Peyer's patch (tissue), 4 donors: ENCODE data around the gene GPC3. TPM values are rescaled to one million over a fixed set of nuclear protein-coding genes. Genes with fewer than 3 reads are reported as not detected.
"Not testable (repeated sequence)": the region's sequence is repeated elsewhere in the genome, so short reads cannot be mapped to it uniquely, and the experiment has no call there.

Experiments used
- DNase-seq, 3 donors: peaks; one replicate each; pipeline ENCODE4 v3.0.0-alpha.2; 2017 to 2019
- H3K27ac ChIP-seq, 4 donors: fragments of 200-600 bp; sonication (generic); one replicate each; pipeline ENCODE4 v1.5.1; 2016 to 2019
- H3K27me3 ChIP-seq, 2 donors: fragments of 200-600 bp; sonication (generic); one replicate each; pipeline ENCODE4 v1.5.1; 2019
- H3K36me3 ChIP-seq, 3 donors: fragments of 200-600 bp; sonication (generic); one replicate each; pipeline ENCODE4 v1.5.1; 2016 to 2019
- H3K4me1 ChIP-seq, 4 donors: fragments of 200-600 bp; sonication (generic); one replicate each; pipeline ENCODE4 v1.5.1; 2016 to 2019
- H3K4me3 ChIP-seq, 4 donors: fragments of 200-600 bp; sonication (generic); 1 replicate in 3 of 4; 2 replicates in 1 of 4; pipeline ENCODE4 v1.5.1; 2016 to 2019; ENCODE audit warnings: mild to moderate bottlenecking in 1 of 4
- H3K9me3 ChIP-seq, 4 donors: fragments of 200-600 bp; sonication (generic); one replicate each; pipeline ENCODE4 v1.5.1; 2016 to 2019; ENCODE audit warnings: mild to moderate bottlenecking in 1 of 4
- POLR2A ChIP-seq, 2 donors: fragments of 450-650 bp; IDR thresholded peaks; one replicate each; pipeline ENCODE4 v1.5.1; 2017; ENCODE audit warnings: antibody characterized with exemption in 2 of 2, mild to moderate bottlenecking in 2 of 2, moderate library complexity in 2 of 2
- total RNA-seq, 4 donors: library from RNA; depleted of rRNA; stranded (reverse); fragments of >200 nt; gene quantifications; one replicate each; pipeline ENCODE4 v1.1.0, GENCODE V29; 2016
- TF ChIP-seq, protein P1 (sequence below), 6 experiments: fragments of 450-650 bp in 4 of 6; fragments of 200-600 bp in 2 of 6; sonication (generic) in 1 of 6; IDR thresholded peaks; one replicate each; pipeline ENCODE4 v1.5.1; 2017 to 2019; ENCODE audit warnings: antibody characterized with exemption in 6 of 6, mild to moderate bottlenecking in 3 of 6, moderate library complexity in 1 of 6

The GPC3 gene
- total RNA-seq, 4 donors from 2014 or later = 1.1 to 7.2 (median 5.8) TPM

DNA sequence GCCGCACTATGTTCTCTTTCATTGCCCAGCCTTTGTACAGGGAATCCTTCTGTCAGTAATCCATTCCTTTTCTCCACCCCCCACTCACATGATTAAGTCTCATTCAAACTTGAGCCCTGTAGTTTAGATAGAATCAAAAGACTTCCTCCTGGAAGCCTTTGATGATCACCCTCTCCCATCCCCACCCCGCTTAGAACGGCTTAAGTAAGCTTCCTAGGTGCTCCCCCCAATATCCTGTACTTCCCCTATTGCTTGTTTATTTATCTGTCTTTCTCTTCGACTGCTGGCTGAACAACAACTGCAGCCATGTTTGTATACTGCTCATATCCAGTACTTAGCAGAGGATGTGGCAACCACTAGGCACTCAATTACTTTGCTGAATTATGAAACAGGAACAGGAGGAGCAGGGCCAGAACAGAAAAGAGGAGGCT lies 38.5 kb upstream of the GPC3 start:
- TF ChIP-seq, protein P1, sequence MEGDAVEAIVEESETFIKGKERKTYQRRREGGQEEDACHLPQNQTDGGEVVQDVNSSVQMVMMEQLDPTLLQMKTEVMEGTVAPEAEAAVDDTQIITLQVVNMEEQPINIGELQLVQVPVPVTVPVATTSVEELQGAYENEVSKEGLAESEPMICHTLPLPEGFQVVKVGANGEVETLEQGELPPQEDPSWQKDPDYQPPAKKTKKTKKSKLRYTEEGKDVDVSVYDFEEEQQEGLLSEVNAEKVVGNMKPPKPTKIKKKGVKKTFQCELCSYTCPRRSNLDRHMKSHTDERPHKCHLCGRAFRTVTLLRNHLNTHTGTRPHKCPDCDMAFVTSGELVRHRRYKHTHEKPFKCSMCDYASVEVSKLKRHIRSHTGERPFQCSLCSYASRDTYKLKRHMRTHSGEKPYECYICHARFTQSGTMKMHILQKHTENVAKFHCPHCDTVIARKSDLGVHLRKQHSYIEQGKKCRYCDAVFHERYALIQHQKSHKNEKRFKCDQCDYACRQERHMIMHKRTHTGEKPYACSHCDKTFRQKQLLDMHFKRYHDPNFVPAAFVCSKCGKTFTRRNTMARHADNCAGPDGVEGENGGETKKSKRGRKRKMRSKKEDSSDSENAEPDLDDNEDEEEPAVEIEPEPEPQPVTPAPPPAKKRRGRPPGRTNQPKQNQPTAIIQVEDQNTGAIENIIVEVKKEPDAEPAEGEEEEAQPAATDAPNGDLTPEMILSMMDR (IDR thresholded peaks at IDR 0.05) = no peak
- no peak for TF ChIP-seq POLR2A (IDR thresholded peaks at IDR 0.05)
- no peak for DNase-seq
- no peak overlapping the region for H3K4me3 ChIP-seq
- H3K27ac ChIP-seq = no peak overlapping the region
- H3K36me3 ChIP-seq = no peaks in the 10 kb centered on the region
- H3K4me1 ChIP-seq = no peaks in the 10 kb centered on the region
- no peaks in the 10 kb centered on the region for H3K27me3 ChIP-seq
- no peaks in the 10 kb centered on the region for H3K9me3 ChIP-seq

DNA sequence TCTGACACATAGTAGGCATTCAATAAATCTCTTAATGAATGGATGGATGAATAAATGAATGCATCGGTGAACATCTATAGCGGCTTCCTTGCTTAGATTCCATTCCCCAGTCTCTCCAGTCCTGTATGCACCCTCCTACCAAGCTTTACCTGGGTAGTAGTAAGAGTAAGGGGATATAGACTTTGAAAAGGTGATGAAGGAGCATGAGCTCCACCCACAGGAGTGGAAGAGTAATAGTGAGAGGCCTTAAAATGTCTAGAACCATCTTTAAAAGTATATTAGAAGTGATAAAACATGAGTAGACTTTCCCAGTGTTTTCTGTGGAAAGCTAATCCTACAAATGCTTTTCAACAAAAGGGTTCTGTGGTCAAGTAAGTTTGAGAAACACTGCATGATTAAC lies 35.5 kb upstream of the GPC3 start:
- Histone ChIP-seq H3K4me3 (no peak overlapping the region), H3K36me3 (no peaks in the 10 kb centered on the region), H3K9me3 (no peaks in the 10 kb centered on the region), H3K27me3 (no peaks in the 10 kb centered on the region), H3K27ac (no peak overlapping the region), H3K4me1 (no peaks in the 10 kb centered on the region)
- DNase-seq = no peak
- no peak for TF ChIP-seq POLR2A (IDR thresholded peaks at IDR 0.05)

DNA sequence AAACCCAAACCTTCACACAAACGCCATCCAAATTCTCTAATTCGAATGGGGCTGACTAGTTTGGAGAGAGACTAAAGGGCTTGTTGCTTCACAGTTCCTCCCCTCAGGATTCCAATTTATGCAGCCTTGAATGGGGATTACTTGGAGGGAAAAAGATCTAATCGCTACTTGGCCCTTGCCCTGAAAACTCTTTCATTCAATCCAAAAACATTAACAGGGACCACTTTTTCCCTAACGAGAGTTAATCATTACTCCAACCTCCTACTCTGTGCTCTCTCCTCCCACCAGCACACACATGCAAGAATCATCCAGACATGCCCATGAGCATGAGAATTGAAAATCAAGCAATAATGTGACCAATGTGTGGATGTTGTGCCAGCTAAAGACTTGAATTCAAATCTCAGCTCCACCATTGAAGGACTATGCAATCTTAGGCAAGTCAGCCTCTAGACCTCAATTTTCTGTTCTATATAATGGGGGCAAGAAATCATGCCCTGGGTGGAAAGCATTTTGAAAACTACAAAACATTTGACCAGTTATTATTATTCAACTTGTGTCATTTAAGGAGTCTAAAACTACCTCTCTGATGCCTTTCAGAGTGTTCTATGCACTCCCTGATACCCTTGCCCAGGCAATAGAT lies 34.3 kb upstream of the GPC3 start:
- Histone ChIP-seq H3K4me1 (no peaks in the 10 kb centered on the region), H3K27me3 (no peaks in the 10 kb centered on the region), H3K36me3 (no peaks in the 10 kb centered on the region), H3K4me3 (no peak overlapping the region), H3K27ac (no peak overlapping the region), H3K9me3 (no peaks in the 10 kb centered on the region)
- TF ChIP-seq, protein P1 (IDR thresholded peaks at IDR 0.05) = no peak
- no peak for TF ChIP-seq POLR2A (IDR thresholded peaks at IDR 0.05)
- DNase-seq = no peak

DNA sequence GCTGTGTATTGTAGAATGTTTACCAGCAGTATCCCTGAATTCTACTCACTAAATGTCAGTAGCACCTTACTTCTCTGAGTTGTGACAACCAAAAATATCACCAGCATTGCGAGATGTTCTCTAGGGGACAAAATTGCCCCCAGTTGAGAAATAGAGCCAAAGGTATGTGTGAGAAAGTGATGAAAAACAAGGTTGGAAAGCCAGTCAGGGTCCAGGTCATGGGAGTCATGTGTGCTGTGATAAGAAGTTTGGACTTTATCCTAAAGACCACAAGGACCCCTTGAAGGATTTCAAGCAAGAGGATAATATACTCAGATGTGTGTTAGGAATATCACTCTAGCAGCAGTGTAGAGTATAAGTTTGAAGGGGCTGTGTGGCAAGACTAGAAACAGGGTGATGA lies 30.9 kb upstream of the GPC3 start:
- not testable (repeated sequence) for H3K27me3 ChIP-seq, H3K36me3 ChIP-seq, H3K9me3 ChIP-seq, H3K27ac ChIP-seq, H3K4me1 ChIP-seq, H3K4me3 ChIP-seq, DNase-seq

DNA sequence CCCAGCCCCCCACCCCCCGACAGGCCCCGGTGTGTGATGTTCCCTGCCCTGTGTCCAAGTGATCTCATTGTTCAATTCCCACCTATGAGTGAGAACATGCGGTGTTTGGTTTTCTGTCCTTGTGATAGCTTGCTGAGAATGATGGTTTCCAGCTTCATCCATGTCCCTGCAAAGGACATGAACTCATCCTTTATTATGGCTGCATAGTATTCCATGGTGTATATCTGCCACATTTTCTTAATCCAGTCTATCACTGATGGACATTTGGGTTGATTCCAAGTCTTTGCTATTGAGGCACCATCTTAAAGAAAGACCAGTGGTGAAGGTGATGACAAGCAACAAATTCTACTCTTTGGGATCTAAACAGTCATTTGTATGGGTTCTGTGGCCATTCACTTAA lies 30.1 kb upstream of the GPC3 start:
- H3K4me3 ChIP-seq, H3K36me3 ChIP-seq, H3K9me3 ChIP-seq, H3K4me1 ChIP-seq, H3K27ac ChIP-seq, H3K27me3 ChIP-seq, DNase-seq: not testable (repeated sequence)

DNA sequence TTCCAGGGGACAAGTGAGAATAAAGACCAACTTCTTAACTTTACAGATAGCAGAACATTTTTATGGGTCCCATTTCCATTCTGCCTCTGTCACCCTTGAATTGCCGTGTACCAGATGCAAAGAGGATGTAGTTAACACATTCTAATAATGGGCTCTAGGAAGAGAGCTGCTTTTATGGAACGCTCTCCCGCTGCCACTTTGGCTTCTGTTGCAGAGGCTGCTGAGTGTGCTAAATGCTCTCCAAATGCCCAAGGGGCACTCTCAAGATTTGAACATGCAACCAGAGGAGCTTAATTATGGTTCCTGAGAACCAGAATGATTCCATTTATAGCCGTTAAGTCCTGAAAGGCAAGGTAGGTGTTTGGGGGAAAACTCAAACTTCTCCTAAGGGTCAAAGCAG lies 28.1 kb upstream of the GPC3 start:
- H3K27ac ChIP-seq = no peak overlapping the region
- H3K27me3 ChIP-seq = no peaks in the 10 kb centered on the region
- H3K9me3 ChIP-seq = no peaks in the 10 kb centered on the region
- no peaks in the 10 kb centered on the region for H3K36me3 ChIP-seq
- DNase-seq = no peak
- TF ChIP-seq POLR2A (IDR thresholded peaks at IDR 0.05) = no peak
- H3K4me1 ChIP-seq = no peaks in the 10 kb centered on the region
- H3K4me3 ChIP-seq = no peak overlapping the region

DNA sequence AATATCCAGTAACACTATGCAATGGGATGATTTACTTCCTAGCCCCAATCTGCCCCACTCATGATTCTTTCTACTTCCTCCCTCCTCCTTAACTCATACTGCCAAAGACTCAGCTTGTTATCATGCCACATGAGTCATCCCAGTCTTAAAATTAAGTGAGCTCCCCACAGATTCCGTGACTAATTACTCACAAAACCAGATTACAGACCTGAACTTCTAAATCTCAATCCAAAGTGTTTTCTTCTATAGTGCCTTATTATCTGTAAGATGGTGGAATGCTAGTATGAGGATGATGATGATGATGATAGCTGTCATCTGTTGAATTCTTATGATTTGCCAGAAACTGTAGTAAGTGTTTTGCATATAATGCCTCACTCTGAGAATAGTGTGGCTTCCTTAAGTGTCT lies 27.7 kb upstream of the GPC3 start:
- no peaks in the 10 kb centered on the region for H3K9me3 ChIP-seq
- no peaks in the 10 kb centered on the region for H3K36me3 ChIP-seq
- H3K4me3 ChIP-seq = no peak overlapping the region
- no peak for DNase-seq
- H3K27me3 ChIP-seq = no peaks in the 10 kb centered on the region
- no peak for TF ChIP-seq POLR2A (IDR thresholded peaks at IDR 0.05)
- TF ChIP-seq, protein P1 (IDR thresholded peaks at IDR 0.05) = no peak
- H3K27ac ChIP-seq = no peak overlapping the region
- no peaks in the 10 kb centered on the region for H3K4me1 ChIP-seq

DNA sequence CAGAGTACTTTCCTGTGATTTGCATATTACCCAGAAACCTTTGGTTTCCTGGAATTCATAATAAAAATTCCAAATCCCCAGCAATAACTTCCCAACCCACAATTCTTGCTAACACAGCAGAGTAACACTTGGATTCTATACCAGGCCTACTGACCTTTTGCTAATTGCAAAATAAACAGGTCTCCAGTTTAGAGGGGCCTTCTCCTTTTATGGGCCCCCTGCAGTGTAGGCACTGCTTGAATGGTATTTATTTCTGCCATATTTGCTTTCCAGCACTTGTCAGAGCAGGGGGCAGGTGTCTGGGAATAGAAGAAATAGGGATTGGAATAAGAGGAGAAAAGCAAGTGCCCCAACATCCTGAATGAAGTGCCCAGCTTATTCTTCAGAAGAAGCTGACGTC lies 25.3 kb upstream of the GPC3 start:
- H3K4me3 ChIP-seq = no peak overlapping the region
- H3K4me1 ChIP-seq = no peaks in the 10 kb centered on the region
- DNase-seq = no peak
- no peaks in the 10 kb centered on the region for H3K36me3 ChIP-seq
- no peak overlapping the region for H3K27ac ChIP-seq
- no peaks in the 10 kb centered on the region for H3K27me3 ChIP-seq
- TF ChIP-seq, protein P1 (IDR thresholded peaks at IDR 0.05) = no peak
- H3K9me3 ChIP-seq = no peaks in the 10 kb centered on the region
